ENCODE measurements around the gene RPL18. TPM values are rescaled to one million over a fixed set of nuclear protein-coding genes. Genes with fewer than 3 reads are reported as not detected.

The RPL18 gene
- total RNA-seq, 1 donor from 2014 or later = 3,293 TPM

DNA sequence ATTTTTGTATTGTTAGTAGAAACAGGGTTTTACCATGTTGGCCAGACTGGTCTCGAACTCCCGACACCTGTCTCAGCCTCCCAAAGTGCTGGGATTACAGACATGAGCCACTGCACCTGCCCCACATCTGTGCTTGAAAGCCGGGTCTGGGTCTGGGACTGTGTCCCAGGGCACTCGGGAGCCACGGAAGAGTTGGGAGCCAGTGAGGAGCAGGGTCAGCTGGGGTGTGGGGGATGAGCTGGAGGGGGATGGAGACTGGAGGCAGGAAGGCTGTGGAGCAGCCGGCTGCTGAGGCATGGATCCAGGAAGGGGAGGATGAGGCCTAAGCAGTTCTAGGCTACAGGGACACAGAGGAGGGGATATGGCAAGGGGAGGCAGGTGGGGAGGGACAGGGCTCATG lies 23.1 kb downstream of the RPL18 start:
- DNase-seq (ENCODE audit: low read depth) = no peak
- no peaks in the 10 kb centered on the region for H3K36me3 ChIP-seq (ENCODE audit: control insufficient read depth, insufficient read depth, low read length)
- H3K4me3 ChIP-seq (ENCODE audit: low read depth, low read length) = no peak overlapping the region
- H3K27me3 ChIP-seq (ENCODE audit: control insufficient read depth, insufficient read depth, low read length) = peaks cover 11% of the 10 kb centered on the region
- TF ChIP-seq, protein P1, sequence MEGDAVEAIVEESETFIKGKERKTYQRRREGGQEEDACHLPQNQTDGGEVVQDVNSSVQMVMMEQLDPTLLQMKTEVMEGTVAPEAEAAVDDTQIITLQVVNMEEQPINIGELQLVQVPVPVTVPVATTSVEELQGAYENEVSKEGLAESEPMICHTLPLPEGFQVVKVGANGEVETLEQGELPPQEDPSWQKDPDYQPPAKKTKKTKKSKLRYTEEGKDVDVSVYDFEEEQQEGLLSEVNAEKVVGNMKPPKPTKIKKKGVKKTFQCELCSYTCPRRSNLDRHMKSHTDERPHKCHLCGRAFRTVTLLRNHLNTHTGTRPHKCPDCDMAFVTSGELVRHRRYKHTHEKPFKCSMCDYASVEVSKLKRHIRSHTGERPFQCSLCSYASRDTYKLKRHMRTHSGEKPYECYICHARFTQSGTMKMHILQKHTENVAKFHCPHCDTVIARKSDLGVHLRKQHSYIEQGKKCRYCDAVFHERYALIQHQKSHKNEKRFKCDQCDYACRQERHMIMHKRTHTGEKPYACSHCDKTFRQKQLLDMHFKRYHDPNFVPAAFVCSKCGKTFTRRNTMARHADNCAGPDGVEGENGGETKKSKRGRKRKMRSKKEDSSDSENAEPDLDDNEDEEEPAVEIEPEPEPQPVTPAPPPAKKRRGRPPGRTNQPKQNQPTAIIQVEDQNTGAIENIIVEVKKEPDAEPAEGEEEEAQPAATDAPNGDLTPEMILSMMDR (IDR thresholded peaks at IDR 0.05; ENCODE audit: insufficient read depth, low read length, poor library complexity, severe bottlenecking) = no peak

DNA sequence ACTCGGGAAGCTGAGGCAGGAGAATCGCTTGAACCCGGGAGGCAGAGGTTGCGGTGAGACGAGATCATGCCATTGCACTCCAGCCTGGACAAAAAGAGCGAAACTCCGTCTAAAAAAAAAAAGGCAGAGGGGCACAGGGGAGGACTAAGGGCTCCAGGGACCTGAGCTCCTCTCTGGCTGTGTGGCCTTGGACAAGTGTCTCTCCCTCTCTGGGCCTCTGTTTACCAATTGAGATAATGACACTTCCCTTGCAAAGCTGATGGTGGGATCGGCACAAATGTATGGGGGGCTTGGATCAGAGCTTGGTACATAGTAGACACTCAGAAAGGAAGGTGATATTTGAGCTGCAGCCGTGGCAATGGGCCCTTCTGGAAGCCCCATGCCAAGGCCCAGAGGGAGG lies 23.8 kb downstream of the RPL18 start:
- Histone ChIP-seq H3K4me3 (ENCODE audit: low read depth, low read length) (no peak overlapping the region), H3K36me3 (ENCODE audit: control insufficient read depth, insufficient read depth, low read length) (no peaks in the 10 kb centered on the region), H3K27me3 (ENCODE audit: control insufficient read depth, insufficient read depth, low read length) (peaks cover 11% of the 10 kb centered on the region)
- TF ChIP-seq, protein P1 (IDR thresholded peaks at IDR 0.05; ENCODE audit: insufficient read depth, low read length, poor library complexity, severe bottlenecking) = no peak
- no peak for DNase-seq (ENCODE audit: low read depth)

DNA sequence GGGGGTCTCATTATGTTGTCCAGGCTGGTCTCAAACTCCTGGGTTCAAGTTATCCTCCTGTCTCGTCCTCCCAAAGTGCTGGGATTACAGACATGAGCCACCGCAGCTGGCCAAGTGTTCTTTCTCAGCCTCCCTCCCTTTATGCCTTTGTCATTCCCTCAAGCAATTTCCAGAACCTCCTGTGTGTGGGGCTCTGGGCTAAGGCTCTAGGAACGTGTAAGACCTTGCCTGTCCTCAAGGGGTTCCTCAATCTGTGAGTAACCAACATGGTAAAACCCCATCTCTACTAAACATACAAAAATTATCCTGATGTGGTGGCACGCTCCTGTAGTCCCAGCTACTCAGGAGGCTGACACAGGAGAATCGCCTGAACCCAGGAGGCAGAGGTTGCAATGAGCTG lies 28.0 kb downstream of the RPL18 start:
- Histone ChIP-seq H3K27me3 (ENCODE audit: control insufficient read depth, insufficient read depth, low read length) (no peaks in the 10 kb centered on the region), H3K36me3 (ENCODE audit: control insufficient read depth, insufficient read depth, low read length) (no peaks in the 10 kb centered on the region), H3K4me3 (ENCODE audit: low read depth, low read length) (no peak overlapping the region)
- TF ChIP-seq, protein P1 (IDR thresholded peaks at IDR 0.05; ENCODE audit: insufficient read depth, low read length, poor library complexity, severe bottlenecking) = no peak
- DNase-seq (ENCODE audit: low read depth) = no peak

DNA sequence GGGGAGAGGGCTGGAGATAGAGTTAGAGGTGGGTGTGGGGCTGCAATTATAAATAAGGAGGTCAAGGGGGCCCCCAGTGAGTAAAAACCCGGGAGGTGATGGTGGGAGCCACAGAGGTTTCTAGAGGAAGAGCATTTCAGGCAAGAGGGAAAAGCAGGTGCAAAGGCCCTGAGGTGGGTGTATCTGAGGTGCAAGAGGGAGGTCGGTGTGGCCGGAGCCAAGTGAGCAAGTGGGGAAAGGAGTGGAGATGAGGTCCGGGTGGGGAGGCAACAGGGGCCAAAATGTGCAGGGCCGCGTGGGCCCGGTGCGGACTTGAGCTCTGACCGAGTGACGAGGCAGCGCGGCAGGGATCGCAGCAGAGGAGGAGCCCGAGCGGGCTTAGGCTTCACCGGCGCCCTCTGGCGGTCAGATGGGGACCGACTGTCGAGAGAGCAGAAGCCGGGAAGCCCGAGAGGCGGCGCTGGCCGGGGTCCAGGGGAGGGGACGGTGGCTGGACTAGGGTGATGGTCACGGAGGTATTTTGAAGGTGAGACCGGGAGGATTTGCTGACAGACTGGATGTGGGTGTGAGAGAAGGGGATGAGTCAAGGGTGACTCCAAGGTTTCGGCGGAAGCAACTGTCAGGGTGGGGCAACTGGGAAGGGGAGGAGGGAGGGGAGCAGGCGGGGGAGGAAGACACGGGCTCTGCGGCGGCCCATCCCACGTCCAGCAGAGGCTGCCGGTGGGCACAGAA lies 30.1 kb downstream of the RPL18 start:
- TF ChIP-seq, protein P1 (IDR thresholded peaks at IDR 0.05; ENCODE audit: insufficient read depth, low read length, poor library complexity, severe bottlenecking) = peak; percentile 99
- H3K4me3 ChIP-seq (ENCODE audit: low read depth, low read length) = peak overlapping the region; percentile 1
- peak; percentile 61 for DNase-seq (ENCODE audit: low read depth)
- H3K27me3 ChIP-seq (ENCODE audit: control insufficient read depth, insufficient read depth, low read length) = no peaks in the 10 kb centered on the region
- no peaks in the 10 kb centered on the region for H3K36me3 ChIP-seq (ENCODE audit: control insufficient read depth, insufficient read depth, low read length)

DNA sequence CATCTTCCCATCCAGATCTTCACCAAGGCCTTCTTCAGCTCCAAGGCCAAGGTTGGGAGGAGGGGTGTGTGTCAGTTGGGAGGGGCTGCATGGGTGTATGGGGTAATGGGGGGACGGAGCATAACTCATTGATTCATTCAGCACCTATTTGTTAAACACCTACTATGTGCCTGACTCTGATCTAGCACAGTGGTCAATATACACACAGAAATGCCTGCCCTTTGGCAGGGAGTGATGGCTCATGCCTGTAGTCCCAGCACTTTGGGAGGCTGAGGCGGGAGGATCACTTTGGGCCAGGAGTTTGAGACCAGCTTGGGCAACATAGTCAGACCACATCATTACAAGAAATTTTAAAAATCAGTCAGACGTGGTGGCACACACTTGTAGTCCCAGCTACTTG lies 31.6 kb downstream of the RPL18 start:
- Histone ChIP-seq H3K4me3 (ENCODE audit: low read depth, low read length) (no peak overlapping the region), H3K27me3 (ENCODE audit: control insufficient read depth, insufficient read depth, low read length) (no peaks in the 10 kb centered on the region), H3K36me3 (ENCODE audit: control insufficient read depth, insufficient read depth, low read length) (no peaks in the 10 kb centered on the region)
- no peak for DNase-seq (ENCODE audit: low read depth)
- TF ChIP-seq, protein P1 (IDR thresholded peaks at IDR 0.05; ENCODE audit: insufficient read depth, low read length, poor library complexity, severe bottlenecking) = no peak

DNA sequence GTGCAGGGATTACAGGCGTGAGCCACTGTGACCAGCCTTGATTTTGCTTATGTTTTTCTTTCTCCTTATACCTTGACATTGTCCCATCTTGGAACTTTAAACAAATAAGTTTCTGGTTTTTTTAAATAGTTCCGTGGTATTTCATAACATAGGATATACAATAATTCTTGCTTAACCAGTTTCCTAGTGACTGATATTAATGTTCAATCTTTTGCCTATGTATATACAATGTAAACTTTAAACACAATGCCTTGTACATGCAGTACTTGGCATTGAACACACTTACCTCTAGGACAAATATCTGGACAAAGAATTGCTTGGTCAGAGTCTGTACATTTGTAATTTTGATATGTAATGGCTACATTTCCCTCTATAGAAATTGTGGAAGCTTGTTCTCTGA lies 36.8 kb downstream of the RPL18 start:
- no peak overlapping the region for H3K4me3 ChIP-seq (ENCODE audit: low read depth, low read length)
- no peak for DNase-seq (ENCODE audit: low read depth)
- H3K36me3 ChIP-seq (ENCODE audit: control insufficient read depth, insufficient read depth, low read length) = no peaks in the 10 kb centered on the region
- TF ChIP-seq, protein P1 (IDR thresholded peaks at IDR 0.05; ENCODE audit: insufficient read depth, low read length, poor library complexity, severe bottlenecking) = no peak
- no peaks in the 10 kb centered on the region for H3K27me3 ChIP-seq (ENCODE audit: control insufficient read depth, insufficient read depth, low read length)

All from kidney epithelial cell (primary cell).